Ishikawa (cell line): ENCODE data around the gene SMIM32.

Experiments used
- CEBPB ChIP-seq: IDR thresholded peaks from 2 replicates; pipeline ENCODE4 v1.6.1; 2012
- CREB1 ChIP-seq: IDR thresholded peaks from 2 replicates; pipeline ENCODE4 v1.6.1; 2012; ENCODE audit warnings: low read depth
- EGR1 ChIP-seq: IDR thresholded peaks from 2 replicates; pipeline ENCODE4 v1.6.1; 2012
- EP300 ChIP-seq: IDR thresholded peaks from 2 replicates; pipeline ENCODE4 v1.6.1; 2012; ENCODE audit warnings: borderline replicate concordance
- FOXM1 ChIP-seq: IDR thresholded peaks from 2 replicates; pipeline ENCODE4 v1.6.1; 2012; ENCODE audit warnings: low read depth, borderline replicate concordance
- NFIC ChIP-seq: IDR thresholded peaks from 2 replicates; pipeline ENCODE4 v1.6.1; 2012
- RAD21 ChIP-seq: IDR thresholded peaks from 2 replicates; pipeline ENCODE4 v1.6.1; 2012; ENCODE audit warnings: low read depth
- REST ChIP-seq: IDR thresholded peaks from 2 replicates; pipeline ENCODE4 v1.6.1; 2012; ENCODE audit warnings: low read depth, mild to moderate bottlenecking
- TAF1 ChIP-seq: IDR thresholded peaks from 2 replicates; pipeline ENCODE4 v1.6.1; 2012; ENCODE audit warnings: low read depth, mild to moderate bottlenecking
- TCF12 ChIP-seq: IDR thresholded peaks from 2 replicates; pipeline ENCODE4 v1.6.1; 2012; ENCODE audit warnings: low read depth
- TEAD4 ChIP-seq: IDR thresholded peaks from 2 replicates; pipeline ENCODE4 v1.6.1; 2012
- USF1 ChIP-seq: IDR thresholded peaks from 2 replicates; pipeline ENCODE4 v1.6.1; 2012
- YY1 ChIP-seq: IDR thresholded peaks from 2 replicates; pipeline ENCODE4 v1.6.1; 2012; ENCODE audit warnings: low read depth
- ZBTB7A ChIP-seq: IDR thresholded peaks from 2 replicates; pipeline ENCODE4 v1.6.1; 2012; ENCODE audit warnings: low read depth
- TF ChIP-seq, protein P1 (sequence below): IDR thresholded peaks from 2 replicates; pipeline ENCODE4 v1.6.1; 2012

Gene SMIM32

GRCh38 chr5:136209346-136209910 is 16.5 kb upstream of the SMIM32 start:
- TF ChIP-seq RAD21 (no peak), FOXM1 (no peak)

GRCh38 chr5:136208916-136209315 is 16.0 kb upstream of the SMIM32 start:
- TF ChIP-seq TCF12 (no peak), CEBPB (no peak), EP300 (no peak), USF1 (no peak)

GRCh38 chr5:136207631-136208030 is 14.7 kb upstream of the SMIM32 start:
- TF ChIP-seq, protein P1, sequence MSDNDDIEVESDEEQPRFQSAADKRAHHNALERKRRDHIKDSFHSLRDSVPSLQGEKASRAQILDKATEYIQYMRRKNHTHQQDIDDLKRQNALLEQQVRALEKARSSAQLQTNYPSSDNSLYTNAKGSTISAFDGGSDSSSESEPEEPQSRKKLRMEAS: no peak

DNA sequence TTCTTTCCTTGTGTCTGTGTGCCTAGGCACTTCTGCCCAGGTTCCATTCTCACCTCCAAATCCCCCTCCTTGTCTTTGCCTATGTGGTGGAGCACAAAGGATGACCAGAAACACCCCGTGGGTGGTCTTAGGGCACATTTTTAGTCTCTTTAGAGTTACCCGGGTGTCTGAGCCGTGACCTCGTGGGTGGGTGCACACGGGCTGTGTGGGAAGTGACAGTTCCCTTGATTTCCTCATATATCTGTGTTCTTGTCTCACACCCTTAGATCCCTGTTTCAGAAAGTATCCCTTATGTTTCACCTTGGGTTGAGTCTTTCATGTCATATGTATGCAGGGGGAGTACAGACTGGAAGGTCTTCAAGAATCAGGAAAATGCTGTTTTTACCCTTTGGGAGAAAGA is 13.4 kb upstream of the SMIM32 start:
- TF ChIP-seq CREB1: no peak

DNA sequence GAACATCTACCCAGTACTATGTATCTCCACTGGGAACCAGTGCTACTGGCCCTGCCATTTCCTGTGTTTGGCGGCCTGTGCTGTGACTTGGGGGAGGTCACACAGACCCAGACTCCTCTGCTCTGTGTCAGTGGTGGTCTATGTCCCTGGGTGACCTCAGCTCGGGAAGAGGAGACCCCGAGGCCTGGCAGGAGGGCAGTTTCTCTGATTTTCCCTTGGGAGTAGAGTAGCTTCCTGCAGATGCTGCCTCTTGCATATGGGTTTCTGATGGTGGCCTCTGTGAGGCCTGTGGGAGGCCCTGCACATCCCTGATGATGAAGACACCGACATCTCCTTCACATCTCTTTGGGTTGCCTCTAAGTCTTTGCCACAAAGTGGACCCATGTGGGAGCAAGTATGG is 13.0 kb upstream of the SMIM32 start:
- TF ChIP-seq, protein P1: no peak
- TF ChIP-seq NFIC (no peak), CREB1 (no peak), TEAD4 (no peak), EGR1 (no peak), YY1 (no peak), EP300 (no peak), TCF12 (no peak), USF1 (no peak), FOXM1 (no peak), REST (no peak)

GRCh38 chr5:136205061-136205702 is 12.2 kb upstream of the SMIM32 start:
- TF ChIP-seq YY1 (no peak), RAD21 (no peak), EP300 (no peak), EGR1 (no peak), CREB1 (no peak), REST (no peak), TCF12 (no peak), CEBPB (no peak), NFIC (no peak), TAF1 (no peak), ZBTB7A (no peak), FOXM1 (no peak), TEAD4 (no peak), USF1 (no peak)
- TF ChIP-seq, protein P1: no peak
